Caki2 (cell line): Measurements from ENCODE around the gene SPATA6. TPM values are rescaled to one million over a fixed set of nuclear protein-coding genes. Genes with fewer than 3 reads are reported as not detected.
A peak's percentile ranks its signal among the peaks of the same experiment; 100 is the strongest.
"Not testable (repeated sequence)": the region's sequence is repeated elsewhere in the genome, so short reads cannot be mapped to it uniquely, and the experiment has no call there.

ENCODE experiments used
- DNase-seq: peaks from one replicate; pipeline ENCODE4 v3.0.0-alpha.2; 2015; ENCODE audit warnings: low read depth
- in situ Hi-C: cut with HindIII; loops from 2 replicates; pipeline ENCODE4 v1.10.0; 2016; ENCODE audit warnings: low sequenced_read_pairs, low pct_unique_long_range_greater_than_20kb, mixed read lengths
- total RNA-seq: library from RNA; depleted of rRNA; stranded (reverse); fragments of >200 nt; shearing (Covaris generic); gene quantifications from 2 replicates; pipeline ENCODE4 v1.2.3, GENCODE V29; 2014; ENCODE audit warnings: low replicate concordance

SPATA6 gene
- total RNA-seq, 1 experiment from 2014 or later = 2.9 TPM

DNA sequence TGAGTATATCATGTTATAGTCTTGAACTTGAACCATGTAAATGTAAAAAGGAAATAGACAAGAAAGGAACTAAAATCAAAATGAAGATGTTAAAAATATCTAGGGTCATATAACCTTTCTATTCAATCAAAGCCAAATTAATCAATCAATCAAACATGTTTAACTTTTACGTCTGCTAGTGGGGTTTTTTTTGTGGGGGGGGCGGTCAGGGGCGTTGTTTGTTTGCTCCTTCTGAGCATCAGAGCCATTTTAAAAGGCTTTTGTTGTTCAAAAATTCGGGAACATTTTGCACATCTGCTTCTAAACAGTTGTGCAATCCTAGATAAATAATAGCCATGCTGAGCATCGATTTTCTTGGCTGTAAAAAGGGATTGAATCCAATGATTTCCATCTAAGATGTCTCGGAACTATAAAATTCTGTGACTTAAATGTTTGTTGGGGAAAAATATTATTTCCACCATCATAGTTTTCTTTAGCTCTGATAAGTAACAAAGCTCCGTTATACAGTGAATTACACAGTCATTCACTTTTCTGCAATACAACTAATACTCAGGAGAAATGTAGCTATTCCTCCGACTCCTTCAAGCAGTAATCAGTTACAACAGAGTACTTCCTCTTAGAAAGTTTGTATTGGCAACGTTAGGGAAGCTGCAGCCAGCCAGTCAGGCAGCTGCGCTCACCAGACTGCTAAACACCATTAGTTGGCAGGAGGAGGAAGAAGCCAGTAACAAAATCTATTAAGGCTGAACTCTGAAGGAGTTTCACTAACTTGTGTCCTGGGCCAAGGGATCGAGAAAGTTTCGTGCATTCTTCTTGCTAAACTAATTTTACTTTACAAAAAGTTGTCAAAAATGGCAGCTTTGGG lies 2.2 kb downstream of the SPATA6 start:
- DNase-seq = peak; percentile 74
- in situ Hi-C loops = no loop called here

DNA sequence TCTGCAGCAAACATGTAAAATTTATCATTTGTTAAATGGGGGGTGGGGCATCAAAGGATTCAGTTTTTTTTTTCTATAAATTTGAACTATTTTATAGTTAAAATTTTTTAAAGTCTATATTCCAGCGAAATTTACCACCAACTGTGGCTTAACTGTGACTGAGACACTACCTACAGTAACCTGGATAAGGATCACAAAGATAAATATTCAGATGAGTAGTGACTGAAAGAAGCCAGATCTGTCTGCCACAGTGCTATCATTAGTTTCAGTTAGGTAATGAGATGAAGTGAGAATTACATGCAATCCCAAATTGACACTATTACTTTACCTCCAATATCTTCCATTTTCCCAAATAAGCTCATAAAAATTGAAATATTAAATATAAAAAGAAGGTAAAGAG lies 5.4 kb downstream of the SPATA6 start:
- DNase-seq = no peak
- in situ Hi-C loops = no loop called here

GRCh38 chr1:48462716-48463302 lies 9.2 kb downstream of the SPATA6 start:
- DNase-seq = no peak
- in situ Hi-C loops = no loop called here

DNA sequence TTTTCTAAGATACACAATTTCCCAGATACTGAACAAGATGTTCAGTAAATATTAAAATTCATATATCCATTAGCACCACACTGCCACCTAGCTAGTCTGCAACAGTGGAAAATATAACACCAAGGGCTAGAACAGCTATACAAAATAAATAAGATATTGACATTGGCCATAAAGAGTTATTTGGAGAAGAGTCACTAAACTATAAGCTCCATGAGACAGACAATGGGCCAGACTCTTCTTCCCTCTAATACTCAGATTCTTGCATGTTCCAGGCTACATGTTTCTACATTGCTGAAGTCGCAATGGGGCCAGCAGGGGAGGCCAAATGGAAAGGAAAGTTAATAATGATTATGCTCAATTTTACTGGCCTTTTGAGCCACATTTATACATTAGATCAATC lies 21.5 kb downstream of the SPATA6 start:
- in situ Hi-C loops = no loop called here

GRCh38 chr1:48448932-48449331 lies 23.1 kb downstream of the SPATA6 start:
- no peak for DNase-seq
- in situ Hi-C loops = no loop called here

More for the DNA sequence above, 21.5 kb downstream of the SPATA6 start:
- DNase-seq = no peak

DNA sequence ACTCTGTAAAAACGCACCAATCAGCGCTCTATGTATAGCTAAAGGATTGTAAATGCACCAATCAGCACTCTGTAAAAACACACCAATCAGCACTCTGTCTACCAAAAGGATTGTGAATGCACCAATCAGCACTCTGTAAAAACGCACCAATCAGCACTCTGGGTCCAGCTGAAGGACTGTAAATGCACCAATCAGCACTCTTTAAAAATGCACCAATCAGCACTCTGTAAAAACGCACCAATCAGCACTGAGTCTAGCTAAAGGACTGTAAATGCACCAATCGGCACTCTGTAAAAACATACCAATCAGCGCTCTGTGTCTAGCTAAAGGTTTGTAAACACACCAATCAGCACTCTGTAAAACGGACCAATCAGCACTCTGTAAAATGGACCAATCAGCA lies 27.8 kb downstream of the SPATA6 start:
- DNase-seq, in situ Hi-C loops: not testable (repeated sequence)

DNA sequence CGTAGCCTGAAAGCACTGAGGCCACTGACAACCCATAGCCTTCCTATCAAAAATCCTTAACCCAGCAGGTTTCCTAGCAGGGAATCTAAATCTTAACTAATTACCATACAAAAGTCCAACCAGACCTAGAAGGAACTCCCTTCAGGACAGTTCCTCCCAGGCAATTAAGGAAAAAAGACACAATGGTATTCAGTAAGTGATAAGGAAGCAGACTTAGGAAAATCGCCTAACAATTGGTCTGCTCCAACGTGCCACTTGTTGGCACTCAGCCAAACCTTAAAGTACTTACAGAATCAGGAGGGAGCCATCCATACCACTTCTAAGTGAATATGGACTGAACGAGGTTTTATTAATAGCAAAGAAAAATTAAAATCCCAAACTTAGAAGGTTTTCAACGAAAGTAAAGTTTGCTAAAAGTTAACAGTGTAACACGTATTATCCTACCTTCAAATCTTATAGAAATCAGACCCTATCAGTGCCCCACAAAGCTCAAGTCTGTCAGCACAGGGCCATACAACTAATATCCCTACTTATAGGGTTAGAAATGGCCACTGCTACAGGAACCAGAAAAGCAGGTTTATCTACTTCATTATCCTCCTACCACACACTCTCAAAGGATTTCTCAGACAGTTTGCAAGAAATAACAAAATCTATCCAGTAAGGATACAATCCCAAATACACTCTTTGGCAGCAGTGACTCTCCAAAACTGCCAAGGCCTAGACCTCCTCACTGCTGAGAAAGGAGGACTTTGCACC lies 29.0 kb downstream of the SPATA6 start:
- no peak for DNase-seq
- in situ Hi-C loops = no loop called here

DNA sequence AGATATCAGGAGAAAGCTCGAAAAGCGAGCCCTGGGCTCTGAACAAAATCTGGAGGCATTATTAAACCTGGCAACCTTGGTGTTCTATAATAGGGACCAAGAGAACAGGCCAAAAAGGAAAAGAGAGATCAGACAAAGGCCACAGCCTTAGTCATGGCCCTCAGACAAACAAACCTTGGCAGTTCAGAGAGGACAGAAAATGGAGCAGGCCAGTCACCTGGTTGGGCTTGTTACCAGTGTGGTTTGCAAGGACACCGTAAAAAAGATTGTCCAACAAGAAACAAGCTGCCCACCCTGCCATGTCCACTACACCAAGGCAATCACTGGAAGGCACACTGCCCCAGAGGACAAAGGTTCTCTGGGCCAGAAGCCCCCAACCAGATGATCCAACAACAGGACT lies 31.2 kb downstream of the SPATA6 start:
- in situ Hi-C loops, DNase-seq: not testable (repeated sequence)

DNA sequence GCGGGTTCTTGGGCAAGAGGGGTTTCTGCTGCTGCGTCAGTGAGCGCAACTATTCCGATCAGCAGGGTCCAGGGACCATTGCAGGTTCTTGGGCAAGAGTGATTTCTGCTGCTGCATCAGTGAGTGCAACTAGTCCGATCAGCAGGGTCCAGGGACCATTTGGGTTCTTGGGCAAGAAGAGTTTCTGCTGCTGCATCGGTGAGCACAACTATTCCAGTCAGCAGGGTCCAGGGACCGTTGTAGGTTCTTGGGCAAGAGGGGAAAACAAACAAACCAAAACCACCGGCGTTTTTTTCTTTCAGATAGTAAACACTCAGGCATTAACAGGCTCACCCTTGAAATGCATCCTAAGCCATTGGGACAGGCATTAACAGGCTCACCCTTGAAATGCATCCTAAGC lies 32.6 kb downstream of the SPATA6 start:
- in situ Hi-C loops = no loop called here
- DNase-seq = no peak

DNA sequence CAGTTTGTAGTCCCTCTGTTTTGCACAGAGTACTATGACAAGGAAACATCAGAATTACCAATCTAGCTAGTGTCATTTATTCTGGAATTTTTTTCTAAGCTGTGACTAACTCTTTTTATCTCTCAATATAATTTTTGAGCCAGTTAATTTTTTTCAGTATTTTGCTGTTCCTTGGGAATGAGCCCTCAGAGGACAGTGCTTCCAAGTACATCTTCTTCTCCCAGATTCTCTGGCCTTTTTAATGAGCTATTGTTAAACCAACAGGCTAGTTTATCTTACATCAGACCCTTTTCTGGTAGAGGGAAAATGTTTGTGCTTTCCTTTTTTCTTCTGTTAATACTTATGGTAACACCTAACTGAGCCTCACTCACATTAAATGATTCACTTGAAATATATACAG lies 34.6 kb downstream of the SPATA6 start:
- DNase-seq, in situ Hi-C loops: not testable (repeated sequence)

DNA sequence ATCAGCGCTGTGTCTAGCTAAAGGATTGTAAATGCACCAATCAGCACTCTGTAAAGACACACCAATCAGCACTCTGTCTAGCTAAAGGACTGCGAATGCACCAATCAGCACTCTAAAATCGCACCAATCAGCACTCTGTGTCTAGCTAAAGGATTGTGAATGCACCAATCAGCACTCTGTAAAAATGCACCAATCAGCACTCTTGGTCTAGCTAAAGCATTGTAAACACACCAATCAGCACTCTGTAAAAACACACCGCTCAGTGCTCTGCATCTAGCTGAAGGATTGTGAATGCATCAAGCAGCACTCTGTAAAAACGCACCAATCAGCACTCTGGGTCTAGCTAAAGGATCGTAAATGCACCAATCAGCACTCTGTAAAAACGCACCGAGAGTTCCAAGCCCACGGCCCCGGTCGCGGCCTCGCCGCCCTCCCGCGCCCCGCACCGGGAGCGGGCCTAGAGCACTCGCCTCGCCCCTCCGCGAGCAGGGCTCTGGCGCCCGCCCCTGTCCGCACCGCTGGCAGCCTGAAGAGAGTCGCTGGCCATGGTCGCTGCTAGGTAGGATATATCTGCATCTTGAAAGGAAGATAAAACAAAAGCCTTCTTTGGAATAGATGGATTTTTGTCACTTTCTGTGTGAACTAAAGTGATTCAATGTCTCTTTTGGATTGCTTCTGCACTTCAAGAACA lies 36.5 kb downstream of the SPATA6 start:
- in situ Hi-C loops = not testable (repeated sequence)

DNA sequence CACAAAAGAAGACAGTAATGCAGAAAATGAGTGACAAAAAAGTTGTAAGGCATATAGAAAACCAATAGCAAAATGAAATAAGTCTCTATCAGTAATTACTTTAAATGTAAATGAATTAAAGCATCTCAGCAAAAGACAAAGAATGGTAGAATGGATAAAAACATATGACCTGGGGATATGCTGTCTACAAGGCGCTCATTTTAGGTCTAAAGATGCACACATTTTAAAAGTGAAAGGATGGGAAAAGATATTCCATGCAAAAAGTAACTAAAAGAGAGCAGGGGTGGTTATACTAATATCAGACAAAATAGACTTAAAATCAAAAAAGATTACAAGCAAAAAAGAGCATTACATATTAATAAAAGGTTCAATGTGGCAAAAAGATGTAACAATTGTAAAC lies 41.2 kb downstream of the SPATA6 start:
- no peak for DNase-seq
- in situ Hi-C loops = no loop called here

More for the DNA sequence above, 36.5 kb downstream of the SPATA6 start:
- DNase-seq = not testable (repeated sequence)

DNA sequence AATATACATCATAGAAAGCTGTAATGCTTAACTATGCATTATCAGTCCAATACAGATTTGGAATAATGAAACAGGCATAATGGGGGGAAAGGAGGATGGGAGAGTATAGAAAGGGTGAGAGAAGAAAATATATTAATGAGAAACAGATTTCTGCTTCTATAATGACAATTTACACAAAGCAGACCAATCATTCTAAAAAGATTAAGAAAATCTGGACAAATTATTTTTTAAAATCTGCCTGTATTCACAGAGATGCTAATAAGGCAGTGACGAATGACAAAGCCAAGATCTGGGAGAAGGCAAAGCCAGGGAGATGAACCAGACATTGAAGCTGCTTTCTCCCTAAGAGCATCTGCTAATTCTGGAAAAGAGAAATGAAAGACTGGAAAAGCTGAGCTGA lies 50.0 kb downstream of the SPATA6 start:
- in situ Hi-C loops = no loop called here
- no peak for DNase-seq

DNA sequence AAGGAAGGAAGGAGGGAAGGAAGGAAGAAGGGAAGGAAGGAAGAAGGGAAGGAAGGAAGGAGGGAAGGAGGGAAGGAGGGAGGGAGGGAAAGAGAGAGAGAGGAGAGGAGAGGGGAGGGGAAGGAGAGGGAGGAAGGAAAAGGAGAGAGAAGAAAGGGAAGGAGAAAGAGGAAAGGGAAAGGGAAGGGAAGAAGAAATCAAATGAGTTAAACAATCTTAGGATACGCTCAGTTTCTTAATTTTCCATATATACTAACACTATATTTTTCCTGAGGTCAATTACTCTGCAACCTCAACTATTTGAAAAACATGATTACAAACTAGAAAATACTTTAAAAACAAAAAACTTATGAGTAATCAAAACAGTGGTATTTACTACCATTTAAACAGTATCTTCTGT lies 53.3 kb downstream of the SPATA6 start:
- no peak for DNase-seq
- in situ Hi-C loops = no loop called here

- in situ Hi-C loops = no loop called here
- no peak for DNase-seq
Measured at GRCh38 chr1:48415050-48415449, 57.0 kb downstream of the SPATA6 start.

DNA sequence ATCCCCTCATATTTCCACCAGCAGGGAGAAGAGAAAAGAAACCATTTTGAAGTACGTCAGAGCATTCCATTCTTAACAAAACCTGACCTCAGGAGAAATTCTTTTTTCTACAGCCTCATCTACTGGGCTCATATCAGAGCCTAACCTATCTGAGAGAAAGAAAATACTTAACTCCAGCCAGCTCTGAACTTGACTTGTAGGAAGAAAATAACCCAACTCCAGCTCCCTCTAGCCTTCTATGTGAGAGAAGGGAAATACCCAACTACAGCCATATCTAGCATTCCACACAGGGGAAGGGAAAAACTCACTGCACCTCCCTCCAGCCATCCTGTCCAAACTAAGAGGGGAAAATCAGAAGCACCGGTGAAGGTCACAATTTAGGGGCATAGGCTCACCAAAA lies 57.7 kb downstream of the SPATA6 start:
- no peak for DNase-seq
- in situ Hi-C loops = no loop called here

- DNase-seq = no peak
- in situ Hi-C loops = no loop called here
Measured at GRCh38 chr1:48405940-48406339, 66.1 kb downstream of the SPATA6 start.

GRCh38 chr1:48405400-48405799 lies 66.6 kb downstream of the SPATA6 start:
- no peak for DNase-seq
- in situ Hi-C loops = no loop called here

GRCh38 chr1:48402599-48402998 lies 69.4 kb downstream of the SPATA6 start:
- in situ Hi-C loops = no loop called here
- no peak for DNase-seq
